ENCODE results near the gene STRN.

DNA sequence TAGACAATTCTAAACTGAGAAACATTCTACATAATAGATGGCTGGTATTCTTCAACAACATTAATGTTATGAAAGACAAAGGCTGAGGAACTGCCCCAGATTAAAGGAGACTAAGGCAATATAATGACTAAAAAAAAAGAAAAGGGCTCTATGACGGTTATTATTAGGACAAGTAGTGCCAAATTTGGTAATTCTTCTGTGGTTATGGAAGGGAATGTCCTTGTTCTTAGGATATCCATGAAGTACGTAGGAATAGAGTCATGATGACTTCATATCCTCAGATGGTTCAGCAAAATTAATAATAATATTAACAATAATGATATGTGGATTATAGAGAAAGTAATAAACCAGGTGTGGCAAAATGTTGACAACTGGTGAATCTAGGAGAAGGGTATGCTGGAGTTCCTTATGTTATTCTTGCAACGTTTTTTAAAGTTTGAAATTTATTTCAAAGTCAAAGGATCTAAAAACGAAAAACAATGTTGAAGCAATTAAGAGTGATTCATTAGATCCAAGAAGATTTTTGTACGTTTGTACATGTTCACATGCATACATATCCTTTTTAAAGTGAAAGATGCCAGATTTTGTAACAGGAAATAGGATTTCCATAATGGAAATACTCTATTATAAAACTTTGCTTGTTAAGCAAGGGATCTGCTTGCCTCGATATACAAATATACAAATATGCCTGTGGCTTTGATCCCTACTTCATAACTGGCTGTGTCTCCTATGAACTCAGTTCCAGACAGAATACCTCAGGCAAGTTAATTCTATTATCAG, 27.7 kb upstream of the STRN start:
- TF ChIP-seq POLR2AphosphoS5 (IDR thresholded peaks at IDR 0.05): no peak
- TF ChIP-seq, protein P1, sequence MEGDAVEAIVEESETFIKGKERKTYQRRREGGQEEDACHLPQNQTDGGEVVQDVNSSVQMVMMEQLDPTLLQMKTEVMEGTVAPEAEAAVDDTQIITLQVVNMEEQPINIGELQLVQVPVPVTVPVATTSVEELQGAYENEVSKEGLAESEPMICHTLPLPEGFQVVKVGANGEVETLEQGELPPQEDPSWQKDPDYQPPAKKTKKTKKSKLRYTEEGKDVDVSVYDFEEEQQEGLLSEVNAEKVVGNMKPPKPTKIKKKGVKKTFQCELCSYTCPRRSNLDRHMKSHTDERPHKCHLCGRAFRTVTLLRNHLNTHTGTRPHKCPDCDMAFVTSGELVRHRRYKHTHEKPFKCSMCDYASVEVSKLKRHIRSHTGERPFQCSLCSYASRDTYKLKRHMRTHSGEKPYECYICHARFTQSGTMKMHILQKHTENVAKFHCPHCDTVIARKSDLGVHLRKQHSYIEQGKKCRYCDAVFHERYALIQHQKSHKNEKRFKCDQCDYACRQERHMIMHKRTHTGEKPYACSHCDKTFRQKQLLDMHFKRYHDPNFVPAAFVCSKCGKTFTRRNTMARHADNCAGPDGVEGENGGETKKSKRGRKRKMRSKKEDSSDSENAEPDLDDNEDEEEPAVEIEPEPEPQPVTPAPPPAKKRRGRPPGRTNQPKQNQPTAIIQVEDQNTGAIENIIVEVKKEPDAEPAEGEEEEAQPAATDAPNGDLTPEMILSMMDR (IDR thresholded peaks at IDR 0.05): no peak

Data from breast epithelium (tissue), 3 donors.